Ovary (tissue), 9 donors: Measurements from ENCODE around the gene LRRC72. TPM values are rescaled to one million over a fixed set of nuclear protein-coding genes. Genes with fewer than 3 reads are reported as not detected.

ENCODE experiments used
- DNase-seq, 5 donors: peaks; one replicate each; pipeline ENCODE4 v3.0.0-alpha.2; 2019 to 2020
- H3K27ac ChIP-seq, 2 donors: fragments of 200-600 bp; one replicate each; pipeline versions ENCODE4 v1.5.1 to v1.8.0; 2019 to 2022
- H3K27me3 ChIP-seq: fragments of 200-600 bp; one replicate; pipeline ENCODE4 v1.8.0; 2022
- H3K36me3 ChIP-seq: fragments of 200-600 bp; sonication (generic); one replicate; pipeline ENCODE4 v1.5.1; 2019
- H3K4me1 ChIP-seq: one replicate; pipeline ENCODE4 v1.8.1; 2013; ENCODE audit warnings: mild to moderate bottlenecking, moderate library complexity; ENCODE audit not compliant: insufficient read depth
- H3K4me3 ChIP-seq: fragments of 200-600 bp; sonication (generic); one replicate; pipeline ENCODE4 v1.5.1; 2017
- H3K9me3 ChIP-seq, 2 donors: fragments of 200-600 bp in 1 of 2; sonication (generic) in 1 of 2; one replicate each; pipeline versions ENCODE4 v1.5.1 to v1.8.1; 2013 to 2019; ENCODE audit warnings: mild to moderate bottlenecking in 1 of 2, moderate library complexity in 1 of 2
- EP300 ChIP-seq: sonication (generic); formaldehyde crosslinking; IDR thresholded peaks from one replicate; pipeline ENCODE4 v1.6.1; 2017; ENCODE audit warnings: antibody characterized with exemption
- POLR2A ChIP-seq: fragments of 450-650 bp; IDR thresholded peaks from one replicate; pipeline ENCODE4 v1.6.1; 2017; ENCODE audit warnings: antibody characterized with exemption, mild to moderate bottlenecking, moderate library complexity
- WGBS, 3 donors: extraction: QIAGEN DNeasy Blood & Tissue Kit in 1 of 3; methylation state at CpG; one replicate each; pipeline versions ENCODE4 v1.1.5 to v1.1.7; 2013 to 2017; 5-methylcytosine and 5-hydroxymethylcytosine counted together
- intact Hi-C, 4 donors: fragments of 100-400 bp; cut with DNase I; formaldehyde crosslinking; loops; one replicate each; pipeline versions ENCODE4 v1.11.0 to v1.15.1; 2022 to 2023
- polyA plus RNA-seq, 2 donors: library from polyadenylated mRNA; stranded (reverse); fragments of 200-250 nt in 1 of 2; fragments of 350-450 nt in 1 of 2; fragmentation: Illumina TruSeq in 1 of 2; extraction: RNeasy Lipid Tissue Mini Kit (QIAGEN cat#74804) in 1 of 2; gene quantifications; one replicate each; pipeline ENCODE4 v1.2.3, GENCODE V29; 2013 to 2014
- total RNA-seq, 7 donors: library from RNA; depleted of rRNA in 2 of 7; stranded (reverse); fragments of >200 nt in 2 of 7; fragmentation: NEBNext Ultra II Directional in 3 of 7; extraction: Animal tissue kit (Norgen Biotek cat#: 25700) in 3 of 7; gene quantifications; one replicate each; pipeline versions ENCODE4 v1.1.0 to v1.2.4, GENCODE V29; 2016 to 2023
- TF ChIP-seq, protein P1 (sequence below), 3 donors: fragments of 450-650 bp in 2 of 3; fragments of 200-600 bp in 1 of 3; IDR thresholded peaks; one replicate each; pipeline versions ENCODE4 v1.5.1 to v1.8.0; 2016 to 2022; ENCODE audit warnings: antibody characterized with exemption in 3 of 3, mild to moderate bottlenecking in 1 of 3
- donor health status: DM: no; HTN: no; CAD: no; lungs with moderate emphysema.
- donor health status: DM: no; HTN: no; CAD: no.
- donor health status: Bipolar disorder and iron deficiency.
- donor health status: DM: yes; HTN: yes; CAD: no.
- donor health status: DM: no; HTN: no; CAD: no.
- donor health status: DM: yes; HTN: yes; CAD: no.

The LRRC72 gene
- total and polyA plus RNA-seq, 9 donors = not detected

DNA sequence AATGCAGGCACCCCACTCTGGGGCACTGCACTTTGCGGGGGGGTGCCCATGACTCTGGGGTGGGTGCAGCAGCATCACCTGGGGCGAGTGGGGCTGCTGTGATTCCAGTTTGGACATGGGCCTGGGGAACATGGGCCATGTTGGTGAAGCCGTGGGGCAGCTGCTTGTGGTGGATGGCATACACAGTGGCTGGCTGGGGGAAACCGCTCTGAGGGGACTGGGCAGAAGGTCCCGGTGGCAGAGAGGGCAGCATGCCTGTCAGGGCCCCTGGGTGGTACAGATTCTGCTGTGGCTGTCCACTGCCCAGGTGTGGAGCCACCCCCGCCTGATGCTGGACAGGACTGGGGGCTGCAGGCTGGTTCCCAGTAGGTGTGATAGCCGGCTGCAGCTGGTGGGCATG is 57.2 kb downstream of the LRRC72 start:
- intact Hi-C loops = no loop called here
- no peaks in the 10 kb centered on the region for H3K4me1 ChIP-seq
- no peak overlapping the region for H3K27ac ChIP-seq
- no peaks in the 10 kb centered on the region for H3K27me3 ChIP-seq
- H3K9me3 ChIP-seq = no peaks in the 10 kb centered on the region
- no peaks in the 10 kb centered on the region for H3K36me3 ChIP-seq
- H3K4me3 ChIP-seq = no peak overlapping the region
- no peak for DNase-seq
- TF ChIP-seq, protein P1, sequence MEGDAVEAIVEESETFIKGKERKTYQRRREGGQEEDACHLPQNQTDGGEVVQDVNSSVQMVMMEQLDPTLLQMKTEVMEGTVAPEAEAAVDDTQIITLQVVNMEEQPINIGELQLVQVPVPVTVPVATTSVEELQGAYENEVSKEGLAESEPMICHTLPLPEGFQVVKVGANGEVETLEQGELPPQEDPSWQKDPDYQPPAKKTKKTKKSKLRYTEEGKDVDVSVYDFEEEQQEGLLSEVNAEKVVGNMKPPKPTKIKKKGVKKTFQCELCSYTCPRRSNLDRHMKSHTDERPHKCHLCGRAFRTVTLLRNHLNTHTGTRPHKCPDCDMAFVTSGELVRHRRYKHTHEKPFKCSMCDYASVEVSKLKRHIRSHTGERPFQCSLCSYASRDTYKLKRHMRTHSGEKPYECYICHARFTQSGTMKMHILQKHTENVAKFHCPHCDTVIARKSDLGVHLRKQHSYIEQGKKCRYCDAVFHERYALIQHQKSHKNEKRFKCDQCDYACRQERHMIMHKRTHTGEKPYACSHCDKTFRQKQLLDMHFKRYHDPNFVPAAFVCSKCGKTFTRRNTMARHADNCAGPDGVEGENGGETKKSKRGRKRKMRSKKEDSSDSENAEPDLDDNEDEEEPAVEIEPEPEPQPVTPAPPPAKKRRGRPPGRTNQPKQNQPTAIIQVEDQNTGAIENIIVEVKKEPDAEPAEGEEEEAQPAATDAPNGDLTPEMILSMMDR (IDR thresholded peaks at IDR 0.05) = no peak
- no peak for TF ChIP-seq POLR2A
- TF ChIP-seq EP300 = no peak
- WGBS, 3 donors = 95 to 97% (median 97%) methylated on average over 6 to 7 of the region's 7 CpGs

DNA sequence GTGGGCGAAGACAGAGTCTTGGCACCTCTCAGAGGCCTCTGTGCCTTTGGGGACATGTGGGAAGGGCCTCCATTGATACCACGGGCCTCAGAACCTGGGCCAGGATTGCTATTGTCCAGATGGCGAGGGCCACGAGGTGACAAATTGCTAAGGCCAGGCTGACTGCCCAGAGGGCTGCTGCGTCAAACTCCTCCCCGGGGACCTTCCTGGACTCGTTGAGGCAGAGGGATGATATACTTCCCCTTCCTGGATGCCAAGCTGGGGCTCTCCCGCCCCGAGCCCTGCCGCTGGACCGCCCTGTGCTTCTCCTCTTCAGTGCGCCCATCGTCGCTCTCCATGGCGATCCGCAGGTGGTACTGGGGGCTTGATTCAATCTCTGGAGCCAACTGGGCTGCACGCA is 58.9 kb downstream of the LRRC72 start:
- H3K27me3 ChIP-seq = no peaks in the 10 kb centered on the region
- no peak overlapping the region for H3K4me3 ChIP-seq
- TF ChIP-seq EP300 = no peak
- TF ChIP-seq POLR2A = no peak
- TF ChIP-seq, protein P1 (IDR thresholded peaks at IDR 0.05) = no peak
- WGBS, 3 donors = 95 to 96% (median 95%) methylated on average over 17 of the region's 17 CpGs
- no peaks in the 10 kb centered on the region for H3K9me3 ChIP-seq
- intact Hi-C loops = no loop called here
- no peaks in the 10 kb centered on the region for H3K36me3 ChIP-seq
- no peaks in the 10 kb centered on the region for H3K4me1 ChIP-seq
- no peak overlapping the region for H3K27ac ChIP-seq
- DNase-seq = no peak

DNA sequence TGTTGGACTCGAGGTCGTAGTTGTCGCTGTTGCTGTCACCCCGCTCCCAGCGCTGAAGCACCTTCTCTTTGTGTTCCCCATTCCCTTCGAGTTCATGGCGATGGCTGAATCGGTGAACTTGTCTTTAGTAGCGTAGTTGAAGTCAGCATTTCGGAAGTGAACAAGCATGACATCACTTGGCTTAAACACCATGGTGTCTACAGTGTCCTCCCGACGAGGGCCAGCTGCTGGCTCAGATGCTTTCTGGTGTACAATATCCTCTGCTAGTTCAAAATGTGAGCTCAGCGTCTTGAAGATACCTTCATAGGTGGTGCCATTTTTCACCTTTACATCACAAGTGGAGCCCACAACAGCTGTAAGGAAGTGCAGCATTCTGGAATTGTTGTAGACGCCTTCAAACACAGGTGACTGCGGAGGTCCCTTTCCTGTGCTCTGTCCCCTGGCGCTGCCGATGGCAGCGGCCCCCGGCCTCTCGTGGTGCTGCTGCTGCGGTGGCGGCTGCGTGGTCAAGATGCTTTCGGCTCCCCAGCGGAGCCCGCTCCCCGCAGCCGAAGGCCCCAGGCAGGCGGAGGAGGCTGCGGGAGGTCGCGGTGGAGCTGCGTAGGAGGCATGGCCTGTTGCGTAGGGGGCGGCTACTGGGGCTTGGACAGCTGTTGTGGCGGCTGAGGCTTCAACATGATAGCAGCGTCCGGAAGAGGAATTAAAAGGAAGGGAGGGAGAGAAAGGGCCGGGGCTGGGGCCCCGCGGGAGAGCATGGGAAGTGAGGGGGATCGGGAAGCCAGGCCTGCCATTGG is 59.7 kb downstream of the LRRC72 start:
- intact Hi-C loops = no loop called here
- TF ChIP-seq EP300 = no peak
- no peak for TF ChIP-seq POLR2A
- TF ChIP-seq, protein P1 (IDR thresholded peaks at IDR 0.05) = no peak
- no peaks in the 10 kb centered on the region for H3K27me3 ChIP-seq
- no peak overlapping the region for H3K4me3 ChIP-seq
- no peak overlapping the region for H3K27ac ChIP-seq
- no peak for DNase-seq
- no peaks in the 10 kb centered on the region for H3K4me1 ChIP-seq
- no peaks in the 10 kb centered on the region for H3K9me3 ChIP-seq
- no peaks in the 10 kb centered on the region for H3K36me3 ChIP-seq
- 65 to 84% (median 72%) methylated on average over 42 of the region's 42 CpGs for WGBS, 3 donors

DNA sequence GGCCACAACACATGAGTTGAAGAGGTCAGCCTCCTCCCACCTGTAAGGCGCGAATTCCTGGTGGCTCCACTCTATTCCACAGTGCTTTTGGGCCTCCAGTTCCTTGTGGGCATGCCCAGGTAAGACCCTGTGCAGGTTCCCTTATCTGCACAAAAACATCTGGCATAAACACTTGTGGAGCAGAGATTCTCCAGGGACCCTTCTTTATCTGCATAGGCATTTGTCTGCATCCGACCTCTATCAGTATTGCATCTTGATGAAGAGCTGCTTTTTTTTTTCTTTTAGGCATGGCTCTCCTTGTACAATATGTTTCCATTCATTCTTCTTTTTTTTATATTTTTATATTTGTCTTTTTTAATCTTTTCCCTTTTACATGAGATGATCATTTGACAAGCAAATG is 60.5 kb downstream of the LRRC72 start:
- DNase-seq = no peak
- WGBS, 3 donors = 74 to 81% (median 75%) methylated on average over 3 of the region's 3 CpGs
- no peaks in the 10 kb centered on the region for H3K36me3 ChIP-seq
- no peaks in the 10 kb centered on the region for H3K4me1 ChIP-seq
- intact Hi-C loops = no loop called here
- no peaks in the 10 kb centered on the region for H3K27me3 ChIP-seq
- TF ChIP-seq POLR2A (no peak), EP300 (no peak)
- TF ChIP-seq, protein P1 (IDR thresholded peaks at IDR 0.05) = no peak
- no peak overlapping the region for H3K27ac ChIP-seq
- H3K9me3 ChIP-seq = no peaks in the 10 kb centered on the region
- no peak overlapping the region for H3K4me3 ChIP-seq
